Right atrium auricular region (tissue), 2 donors: ENCODE measurements around the gene MAGEA11. TPM values are rescaled to one million over a fixed set of nuclear protein-coding genes. Genes with fewer than 3 reads are reported as not detected.
"Not testable (repeated sequence)": the region's sequence is repeated elsewhere in the genome, so short reads cannot be mapped to it uniquely, and the experiment has no call there.

Source experiments
- DNase-seq: peaks from one replicate; pipeline ENCODE4 v3.0.0-alpha.2; 2019; ENCODE audit warnings: low spot score
- H3K27ac ChIP-seq, 2 donors: fragments of 200-600 bp; sonication (generic); 1 replicate in 1 of 2; 2 replicates in 1 of 2; pipeline ENCODE4 v1.5.1; 2016 to 2019
- H3K27me3 ChIP-seq, 2 donors: fragments of 200-600 bp; sonication (generic); one replicate each; pipeline versions ENCODE4 v1.5.1 to v1.6.0; 2017 to 2019
- H3K36me3 ChIP-seq: fragments of 200-600 bp; sonication (generic); one replicate; pipeline ENCODE4 v1.5.1; 2016
- H3K4me1 ChIP-seq, 2 donors: fragments of 200-600 bp; sonication (generic); one replicate each; pipeline versions ENCODE4 v1.5.1 to v1.6.0; 2017 to 2019
- H3K4me3 ChIP-seq, 2 donors: fragments of 200-600 bp; sonication (generic); 1 replicate in 1 of 2; 2 replicates in 1 of 2; pipeline ENCODE4 v1.5.1; 2017 to 2019; ENCODE audit warnings: mild to moderate bottlenecking in 1 of 2, moderate library complexity in 1 of 2
- H3K9me3 ChIP-seq, 2 donors: fragments of 200-600 bp; sonication (generic); one replicate each; pipeline ENCODE4 v1.5.1; 2019
- CTCF ChIP-seq, 2 donors: fragments of 200-600 bp; sonication (generic); IDR thresholded peaks; one replicate each; pipeline ENCODE4 v1.5.1; 2019; ENCODE audit warnings: antibody characterized with exemption in 2 of 2
- total RNA-seq, 2 donors: library from RNA; depleted of rRNA; stranded (reverse); fragments of >200 nt; gene quantifications; one replicate each; pipeline ENCODE4 v1.1.0, GENCODE V29; 2016

MAGEA11 gene
- total RNA-seq, 2 donors from 2014 or later, result not detected

- H3K9me3 ChIP-seq, result no peaks in the 10 kb centered on the region
- no peak for TF ChIP-seq CTCF (IDR thresholded peaks at IDR 0.05)
- no peak overlapping the region for H3K4me3 ChIP-seq
- no peaks in the 10 kb centered on the region for H3K36me3 ChIP-seq
- no peaks in the 10 kb centered on the region for H3K4me1 ChIP-seq
- H3K27ac ChIP-seq, result no peak overlapping the region
- DNase-seq, result peak; percentile 28
- no peaks in the 10 kb centered on the region for H3K27me3 ChIP-seq
These were observed 48.0 kb downstream of the MAGEA11 start for GRCh38 chrX:149759824-149760223.

GRCh38 chrX:149760965-149761364, 49.1 kb downstream of the MAGEA11 start:
- Histone ChIP-seq H3K4me1 (no peaks in the 10 kb centered on the region), H3K36me3 (no peaks in the 10 kb centered on the region), H3K27ac (no peak overlapping the region), H3K4me3 (no peak overlapping the region), H3K27me3 (no peaks in the 10 kb centered on the region), H3K9me3 (no peaks in the 10 kb centered on the region)
- TF ChIP-seq CTCF (IDR thresholded peaks at IDR 0.05), result no peak
- DNase-seq, result peak; percentile 23

- not testable (repeated sequence) for H3K27ac ChIP-seq, H3K4me1 ChIP-seq, H3K9me3 ChIP-seq, H3K27me3 ChIP-seq, H3K36me3 ChIP-seq, H3K4me3 ChIP-seq
- DNase-seq, result peak; percentile 28
These were observed 50.2 kb downstream of the MAGEA11 start for GRCh38 chrX:149761858-149762674.

- TF ChIP-seq CTCF (IDR thresholded peaks at IDR 0.05), result no peak
- H3K4me1 ChIP-seq, result no peaks in the 10 kb centered on the region
These were observed 51.1 kb downstream of the MAGEA11 start for GRCh38 chrX:149762696-149763614.

More at GRCh38 chrX:149762696-149763614, 51.1 kb downstream of the MAGEA11 start:
- H3K27me3 ChIP-seq, result no peaks in the 10 kb centered on the region
- H3K27ac ChIP-seq, result no peak overlapping the region
- no peaks in the 10 kb centered on the region for H3K36me3 ChIP-seq
- H3K4me3 ChIP-seq, result no peak overlapping the region
- DNase-seq, result peak; percentile 52
- no peaks in the 10 kb centered on the region for H3K9me3 ChIP-seq

Other genes starting within 250 kb of the MAGEA11 start
- gene IDS, start 206.8 kb upstream of the MAGEA11 start, total RNA-seq, result 10 to 100 TPM; 91.1 to 93.1 TPM
- 10 to 100 TPM; 10.8 to 14.4 TPM for gene EOLA1, start 171.0 kb upstream of the MAGEA11 start, total RNA-seq
- not detected for gene HSFX3, start 162.1 kb upstream of the MAGEA11 start, total RNA-seq
- gene MAGEA9B, start 124.6 kb upstream of the MAGEA11 start, total RNA-seq, result not detected
- gene HSFX2, start 116.7 kb upstream of the MAGEA11 start, total RNA-seq, result under 1 TPM in 1 of 2 donors, not detected in 1; 0.79 TPM
- 10 to 100 TPM; 37.0 to 37.2 TPM for gene TMEM185A, start 80.3 kb upstream of the MAGEA11 start, total RNA-seq
- gene HSFX1, start 62.0 kb downstream of the MAGEA11 start, total RNA-seq, result 1 to 10 TPM; 1.4 to 1.8 TPM
- gene MAGEA9, start 69.9 kb downstream of the MAGEA11 start, total RNA-seq, result not detected
- not detected for gene MAGEA8, start 169.1 kb downstream of the MAGEA11 start, total RNA-seq
- not detected for gene HSFX4, start 217.5 kb downstream of the MAGEA11 start, total RNA-seq
- 10 to 100 TPM; 15.4 to 22.2 TPM for gene EOLA2, start 226.4 kb downstream of the MAGEA11 start, total RNA-seq